NCI-H82 (cell line): ENCODE data around the gene VCPKMT.

ENCODE experiments used
- DNase-seq: peaks from one replicate; lab custom pipeline; 2025; lab: John Stamatoyannopoulos, UW

Gene VCPKMT

DNA sequence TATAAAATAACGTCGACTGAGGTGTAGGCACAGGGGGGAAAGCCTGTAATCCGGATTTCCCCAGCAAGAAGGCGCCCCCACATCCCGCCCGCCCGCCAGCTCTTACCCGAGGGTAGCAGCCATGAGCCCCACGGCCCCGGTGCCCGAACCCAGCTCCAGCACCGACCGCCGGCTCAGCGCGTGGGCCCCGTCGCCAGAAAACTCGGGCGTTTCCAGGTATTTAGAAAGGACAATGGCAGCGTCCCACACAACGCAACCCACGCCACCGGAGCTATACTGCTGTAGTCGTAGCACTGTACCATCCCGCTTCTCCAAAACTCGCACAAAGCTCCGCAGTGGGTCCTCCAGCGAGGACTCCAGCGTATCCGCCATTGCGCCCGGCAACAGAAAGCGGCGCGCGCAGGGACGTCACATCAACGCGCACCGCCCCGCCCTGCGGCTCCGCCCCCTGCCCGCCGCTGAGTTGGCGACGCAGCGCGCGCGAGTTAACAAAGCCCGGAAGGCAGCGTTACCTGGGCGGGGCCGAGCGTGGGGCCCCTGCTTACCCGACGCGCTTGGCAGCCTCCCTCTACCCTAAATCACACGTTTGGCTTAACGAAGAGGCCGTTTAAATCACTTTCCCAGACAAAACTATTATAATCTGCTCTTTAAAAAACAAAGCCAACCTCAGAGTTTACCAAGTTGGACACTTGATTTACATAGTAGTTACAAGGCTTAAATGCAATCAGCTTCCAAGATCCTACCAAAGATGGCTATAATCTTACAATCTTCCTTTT, at the start of gene VCPKMT:
Gene VCPKMT (minus strand): TSS at position 392 of the 776 bp plus-strand sequence. CDS start 20 bp downstream, at position 372.
- DNase-seq: peak; percentile 95

DNA sequence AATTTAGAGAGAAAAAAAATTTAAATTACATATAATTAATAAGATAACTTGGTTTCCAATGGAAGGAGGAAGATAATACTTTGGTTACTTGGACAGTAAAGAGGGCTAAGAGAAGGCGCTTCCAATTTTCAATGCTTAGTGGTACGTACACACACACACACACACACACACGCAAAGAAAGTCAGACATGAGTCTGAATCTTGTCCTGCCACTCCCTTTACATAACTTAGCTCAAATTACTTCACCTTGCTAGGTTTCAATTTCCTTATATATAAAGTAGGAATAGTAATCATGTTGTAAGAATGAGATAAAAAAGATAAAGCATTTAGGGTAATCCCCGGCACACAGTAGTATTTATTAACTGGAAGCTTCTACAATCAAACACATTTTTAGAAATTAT, 39.7 kb upstream of the VCPKMT start:
- DNase-seq: no peak

DNA sequence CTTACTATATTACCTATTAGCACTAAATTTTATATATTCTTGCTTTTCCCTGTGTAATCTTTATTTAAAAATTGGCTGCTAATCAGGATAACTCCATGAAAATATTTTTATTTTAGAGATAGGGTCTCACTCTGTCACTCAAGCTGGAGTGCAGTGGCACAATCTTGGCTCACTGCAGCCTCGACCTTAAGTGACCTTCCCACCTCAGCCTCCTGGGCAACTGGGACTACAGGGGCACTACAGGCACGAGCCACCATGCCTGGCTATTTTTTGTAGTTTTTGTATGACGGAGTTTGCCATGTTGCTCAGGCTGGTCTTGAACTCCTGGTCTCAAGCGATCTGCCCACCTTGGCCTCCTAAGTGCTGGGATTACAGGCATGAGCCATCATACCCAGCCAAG, 32.4 kb upstream of the VCPKMT start:
- DNase-seq: no peak

DNA sequence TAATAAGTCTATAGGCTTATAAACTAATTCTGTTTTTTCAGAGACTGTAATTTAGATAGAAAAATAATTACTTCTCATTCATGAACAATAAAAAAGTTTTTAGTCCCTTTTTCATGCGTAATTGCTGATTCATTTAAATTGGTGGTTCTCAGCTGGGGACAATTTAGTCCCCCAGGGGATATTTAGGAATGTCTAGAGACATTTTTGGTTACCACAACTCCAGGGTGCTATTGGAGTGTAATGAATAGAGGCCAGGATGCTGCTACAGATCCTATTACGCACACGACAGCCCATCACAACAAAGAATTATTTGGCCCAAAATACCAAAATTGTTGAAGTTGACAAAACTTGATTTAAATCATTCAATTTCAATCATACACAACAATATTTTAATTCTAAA, 22.8 kb upstream of the VCPKMT start:
- no peak for DNase-seq

DNA sequence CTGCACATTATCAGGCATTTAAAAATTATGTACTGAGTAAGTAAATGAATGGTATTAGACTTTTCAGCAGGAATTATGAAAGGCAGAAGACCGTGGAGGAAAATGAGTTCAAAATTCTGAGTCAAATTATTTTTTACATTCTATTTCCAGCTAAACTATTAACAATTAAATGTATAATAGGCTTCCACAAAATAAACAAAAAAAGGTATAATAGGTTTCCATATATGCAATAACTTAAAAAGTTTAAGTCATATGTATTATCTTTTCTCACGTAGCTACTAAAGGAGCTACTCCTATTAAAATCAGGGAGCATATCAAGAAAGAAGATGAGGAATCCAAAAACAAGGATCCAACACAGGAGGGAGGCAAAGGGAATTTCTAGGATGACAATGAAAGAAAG, 11.4 kb upstream of the VCPKMT start:
- DNase-seq: no peak

DNA sequence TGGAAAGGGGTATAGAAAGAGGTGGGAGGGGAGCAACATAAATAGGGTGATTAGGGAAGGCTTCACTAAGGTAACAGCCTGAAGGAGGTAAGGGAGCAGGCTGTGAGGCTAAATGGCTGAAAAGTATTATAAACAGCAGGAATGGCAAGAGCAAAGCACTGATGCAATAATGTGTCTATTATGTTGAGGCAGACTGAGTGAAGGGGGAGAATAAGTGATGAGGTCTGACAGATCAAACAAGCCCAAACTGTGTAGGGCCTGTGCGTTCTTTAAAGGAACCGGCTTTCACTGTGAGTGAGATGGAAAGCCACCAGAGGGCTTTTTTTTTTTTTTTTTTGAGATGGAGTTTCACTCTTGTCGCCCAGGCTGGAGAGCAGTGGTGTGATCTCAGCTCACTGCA, 6.7 kb upstream of the VCPKMT start:
- no peak for DNase-seq

DNA sequence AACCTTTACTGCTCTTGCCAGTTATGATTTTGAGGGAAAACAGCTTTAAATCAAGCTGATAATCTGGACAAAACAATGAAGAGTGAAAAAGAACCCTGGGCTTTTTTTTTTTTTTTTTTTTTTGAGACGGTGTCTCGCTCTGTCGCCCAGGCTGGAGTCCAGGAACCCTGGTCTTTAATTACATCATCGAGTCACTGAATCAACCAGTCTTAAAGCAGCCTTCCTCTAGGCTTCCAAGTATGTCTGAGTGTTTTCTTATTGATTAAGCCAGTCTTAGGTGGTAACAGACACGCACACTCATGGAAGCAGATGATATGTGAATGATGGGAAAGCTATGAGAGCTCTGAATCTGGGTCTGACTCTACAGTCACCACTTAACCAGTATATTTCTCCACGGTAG, 5.9 kb upstream of the VCPKMT start:
- peak; percentile 24 for DNase-seq

DNA sequence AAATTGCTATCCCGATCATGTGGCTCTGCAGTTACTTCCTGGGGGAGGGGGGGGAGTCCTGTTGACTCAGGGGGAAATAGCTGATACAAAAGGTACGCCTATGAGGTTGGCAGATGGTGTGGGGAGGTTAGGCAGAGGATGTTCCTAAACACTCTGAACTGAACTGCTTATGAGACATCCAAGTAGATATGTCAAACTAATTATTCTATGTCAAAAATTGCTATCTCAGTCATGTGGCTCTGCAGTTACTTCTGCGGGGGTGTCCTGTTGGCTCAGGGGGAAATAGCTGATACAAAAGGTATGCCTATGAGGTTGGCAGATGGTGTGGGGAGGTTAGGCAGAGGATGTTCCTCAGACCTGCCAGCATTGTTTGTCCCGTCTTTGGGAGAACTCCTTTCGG, 5.1 kb upstream of the VCPKMT start:
- DNase-seq: peak; percentile 73

DNA sequence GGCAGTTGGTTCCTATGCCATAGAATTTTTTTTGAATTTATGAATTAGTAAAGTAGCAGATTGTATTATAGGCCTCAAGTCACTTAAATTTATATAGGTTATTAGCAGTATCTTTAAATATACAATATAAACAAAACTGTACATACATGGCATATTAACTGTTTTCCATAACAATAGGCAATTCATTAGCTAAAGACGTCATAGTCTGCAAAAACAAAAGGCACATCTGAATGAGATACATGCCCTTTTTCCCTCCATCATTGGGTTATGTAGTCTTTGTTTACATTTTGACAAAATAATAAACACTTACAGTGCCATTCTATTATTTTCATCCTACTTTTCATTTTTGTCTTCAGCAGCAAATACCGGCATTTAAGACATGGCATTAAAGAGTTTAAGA, 1.1 kb upstream of the VCPKMT start:
- DNase-seq: no peak

DNA sequence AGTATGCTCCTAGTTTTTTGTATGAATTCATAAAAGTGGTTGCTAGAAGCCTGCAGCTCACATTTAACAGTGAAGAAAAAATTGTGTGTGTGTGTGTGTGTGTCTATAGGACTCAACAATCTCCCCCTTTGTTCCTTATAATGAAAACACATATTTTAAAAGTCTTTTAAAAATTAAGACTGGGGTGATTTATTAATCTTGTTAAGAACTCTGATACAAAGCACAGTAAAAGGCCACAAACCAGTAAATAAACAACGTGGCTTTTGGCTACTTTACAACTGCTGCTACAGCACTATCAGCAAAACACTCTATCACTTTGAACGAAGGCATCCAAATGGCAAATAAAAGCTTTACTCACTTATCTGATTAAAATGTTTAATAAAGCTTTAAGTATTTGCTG, 594 bp upstream of the VCPKMT start:
- peak; percentile 23 for DNase-seq

DNA sequence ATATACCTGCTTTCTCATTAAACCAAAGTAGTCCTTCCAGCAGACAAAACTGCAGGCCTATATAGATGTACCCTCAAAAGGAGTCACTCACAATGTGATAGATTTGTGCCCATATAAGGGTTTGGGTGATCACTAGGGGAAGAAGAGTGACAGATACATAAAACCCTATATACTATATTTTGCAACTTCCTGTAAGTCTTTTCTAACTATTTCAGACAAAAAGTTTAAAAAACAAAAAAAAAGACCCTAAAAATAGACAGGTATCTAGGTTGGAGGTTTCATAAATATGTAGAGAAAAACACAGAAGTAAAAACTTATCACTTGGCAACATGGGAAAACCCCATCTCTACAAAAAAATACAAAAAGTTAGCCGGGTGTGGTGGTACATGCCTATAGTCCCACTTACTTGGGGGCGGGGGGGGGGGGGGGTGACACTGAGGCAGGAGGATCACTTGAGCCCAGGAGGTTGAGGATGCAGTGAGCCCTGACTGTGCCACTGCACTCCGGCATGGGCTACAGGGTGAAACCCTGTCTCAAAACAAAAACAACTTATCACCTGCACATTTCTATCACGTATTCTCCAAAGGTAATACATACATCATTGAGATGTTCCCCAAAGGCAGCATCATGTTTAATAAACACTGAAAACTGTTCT, 2.9 kb downstream of the VCPKMT start:
- DNase-seq: no peak

DNA sequence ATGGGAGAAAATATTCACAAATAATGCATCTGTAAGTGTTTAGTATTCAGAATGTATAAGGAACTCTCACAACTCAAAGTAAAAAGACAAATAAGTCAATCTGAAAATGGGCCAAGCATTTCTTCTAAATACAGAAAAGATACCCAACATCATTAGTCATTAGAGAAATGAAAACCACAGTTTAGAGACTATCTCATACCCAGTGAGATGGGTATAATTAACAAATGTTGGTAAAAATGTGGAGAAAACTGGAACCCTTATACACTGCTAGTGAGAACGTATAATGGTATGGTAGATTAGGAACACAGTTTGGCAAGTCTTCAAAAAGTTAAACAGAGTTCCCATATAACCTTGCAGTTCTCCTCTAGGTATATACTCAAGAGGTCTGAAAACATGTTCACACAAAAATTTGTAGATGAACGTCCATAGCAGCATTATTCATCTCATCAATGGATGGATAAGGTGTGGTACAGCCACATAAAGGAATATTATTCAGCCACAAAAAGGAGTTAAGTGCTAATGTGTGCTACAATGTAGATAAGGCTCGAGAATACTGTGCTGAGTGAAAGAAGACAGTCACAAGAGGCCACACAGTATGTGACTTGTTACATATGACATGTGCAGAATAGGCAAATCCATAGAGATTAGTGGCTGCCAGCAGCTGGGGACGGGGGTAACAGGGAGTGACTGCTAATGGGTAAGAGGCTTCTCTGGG, 5.9 kb downstream of the VCPKMT start:
- no peak for DNase-seq

DNA sequence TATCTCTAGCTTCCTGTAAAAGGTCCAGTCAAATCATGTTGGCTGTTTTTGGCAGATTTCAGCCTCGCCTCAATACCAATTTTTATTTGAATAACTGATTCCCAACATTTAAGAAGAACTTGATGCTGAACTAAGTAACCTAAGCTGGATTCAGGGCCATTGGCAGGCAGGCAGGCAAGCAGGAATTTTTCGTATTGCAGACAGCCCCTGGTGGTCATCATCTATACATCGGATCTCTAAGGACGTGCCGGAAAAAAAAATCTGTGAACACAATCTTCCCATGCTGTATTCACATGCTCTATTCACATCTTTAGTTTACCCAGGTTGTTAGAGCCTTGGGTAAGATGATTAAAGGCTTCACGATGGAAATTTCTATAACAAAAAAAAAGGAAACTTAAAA, 7.0 kb downstream of the VCPKMT start:
- peak; percentile 41 for DNase-seq

DNA sequence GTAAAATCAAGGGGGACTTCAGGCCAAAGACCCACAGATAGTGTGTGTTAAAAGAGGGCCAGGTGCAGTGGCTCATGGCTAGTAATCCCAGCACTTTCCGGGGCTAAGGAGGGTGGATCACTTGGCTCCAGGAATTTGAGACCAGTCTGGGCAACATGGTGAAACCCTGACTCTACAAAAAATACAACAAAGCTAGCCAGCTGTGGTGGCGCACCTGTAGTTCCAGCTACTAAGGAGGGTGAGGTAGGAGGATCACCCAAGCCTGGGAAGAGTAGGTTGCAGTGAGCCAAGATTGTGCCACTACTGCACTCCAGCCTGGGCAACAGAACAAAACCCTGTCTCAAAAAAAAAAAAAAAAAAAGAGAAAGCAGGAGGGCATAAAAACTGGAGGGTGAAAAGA, 8.5 kb downstream of the VCPKMT start:
- DNase-seq: no peak

DNA sequence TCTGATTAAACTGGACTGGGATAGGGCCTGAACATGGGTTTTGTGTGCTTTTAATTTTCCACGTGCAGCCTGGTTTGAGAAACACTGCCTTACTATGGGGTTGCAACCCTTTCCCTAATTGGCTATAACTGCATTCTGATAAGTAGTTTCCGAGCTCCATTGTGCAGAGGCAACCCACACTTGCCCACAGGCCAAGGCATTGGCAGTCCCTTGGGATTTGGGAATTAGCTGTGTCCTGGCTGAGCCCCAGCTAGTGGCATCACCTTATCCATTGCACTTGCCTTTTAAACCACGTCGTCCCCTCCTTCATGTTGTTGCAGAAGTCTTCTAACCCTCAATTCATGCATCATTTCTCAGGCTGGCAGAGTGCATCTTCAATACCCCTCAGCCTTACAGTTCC, 10.2 kb downstream of the VCPKMT start:
- peak; percentile 71 for DNase-seq

DNA sequence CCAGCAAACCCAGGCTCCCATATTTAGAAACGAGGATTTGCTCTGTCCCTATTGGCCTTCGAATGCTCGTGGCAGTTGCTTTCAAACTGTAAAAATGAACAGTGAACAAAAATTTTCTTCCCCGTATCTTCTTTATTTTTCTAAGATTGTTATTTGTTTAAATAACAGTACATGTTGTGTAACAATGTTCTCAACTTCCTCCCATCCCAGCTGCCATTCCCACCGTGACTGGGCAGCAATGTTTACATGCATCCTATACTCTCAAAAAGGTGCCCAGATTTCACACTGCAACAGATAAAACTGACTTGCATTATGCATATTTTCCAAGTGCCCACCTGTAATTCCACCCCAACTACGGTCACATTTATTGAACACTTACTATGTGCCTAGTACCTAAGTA, 12.8 kb downstream of the VCPKMT start:
- no peak for DNase-seq

DNA sequence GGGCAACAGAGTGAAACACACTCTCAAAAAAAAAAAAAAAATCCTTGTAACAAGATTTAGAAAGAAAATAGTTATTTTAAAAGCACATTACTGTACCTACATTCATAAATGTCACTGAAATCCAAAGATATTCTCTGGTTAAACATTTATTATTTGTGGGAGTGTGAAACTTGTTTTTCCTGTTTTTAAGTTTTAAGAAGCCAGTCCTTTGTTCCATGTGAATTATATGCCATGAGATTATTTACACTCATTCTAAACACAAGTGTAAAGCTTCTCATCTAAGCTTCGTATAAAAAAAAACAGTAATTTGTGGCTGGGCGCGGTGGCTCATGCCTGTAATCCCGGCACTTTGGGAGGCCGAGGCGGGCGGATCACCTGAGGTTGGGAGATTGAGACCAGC, 15.0 kb downstream of the VCPKMT start:
- no peak for DNase-seq

DNA sequence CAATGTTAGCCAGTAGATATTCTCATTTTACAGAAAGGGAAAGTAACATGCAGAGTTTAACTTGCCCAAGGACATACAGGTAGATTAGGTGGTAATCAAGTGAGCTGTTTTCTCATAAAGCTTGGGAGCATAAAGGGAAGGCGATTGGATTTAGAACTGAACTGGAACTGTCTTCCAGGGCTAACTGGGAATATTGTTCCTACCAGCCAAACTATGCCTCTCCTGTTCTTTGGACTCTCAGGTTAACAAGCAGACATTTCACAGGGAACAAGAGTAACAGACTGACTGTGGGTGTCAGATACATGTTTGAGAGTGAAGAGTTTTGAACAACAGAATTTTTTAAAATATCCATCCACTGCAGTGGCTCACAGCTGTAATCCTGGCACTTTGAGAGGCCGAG, 15.6 kb downstream of the VCPKMT start:
- DNase-seq: no peak

DNA sequence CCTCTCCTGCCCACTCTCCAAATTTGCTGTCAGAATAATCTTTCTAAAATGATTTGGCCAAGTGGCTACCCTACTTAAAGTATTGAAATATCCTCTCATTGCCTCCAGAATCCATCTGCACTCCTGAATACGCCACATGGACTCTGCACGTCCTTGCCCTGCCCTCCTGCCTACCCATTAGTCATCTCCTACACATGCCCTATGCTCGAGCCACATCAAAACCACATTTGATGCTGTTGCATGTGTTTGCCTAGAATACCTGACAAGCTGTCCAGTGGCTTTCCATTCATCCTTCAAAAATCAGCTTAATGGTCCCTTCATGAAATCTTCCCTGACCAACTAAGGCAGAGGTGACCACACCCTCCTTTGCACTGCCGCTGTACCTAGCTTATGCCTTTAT, 17.0 kb downstream of the VCPKMT start:
- no peak for DNase-seq

DNA sequence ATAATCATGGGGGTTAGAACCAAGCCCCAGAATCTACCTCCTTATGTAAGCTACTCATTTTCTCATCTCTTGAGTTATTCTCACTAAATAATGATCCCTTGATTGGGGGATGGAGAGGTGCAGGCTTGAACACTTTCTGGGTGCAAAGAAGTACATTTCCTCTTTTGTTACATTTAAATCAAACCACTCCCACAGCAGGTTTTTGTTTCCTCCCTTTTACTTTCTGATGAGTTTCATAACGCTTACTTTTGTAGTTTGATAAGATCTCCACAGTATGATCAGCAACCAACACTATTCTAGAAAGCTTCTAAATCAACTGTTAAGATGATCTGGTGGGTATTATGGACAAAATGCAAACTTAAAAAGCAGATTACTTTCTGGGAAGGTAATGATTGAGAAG, 20.5 kb downstream of the VCPKMT start:
- no peak for DNase-seq

DNA sequence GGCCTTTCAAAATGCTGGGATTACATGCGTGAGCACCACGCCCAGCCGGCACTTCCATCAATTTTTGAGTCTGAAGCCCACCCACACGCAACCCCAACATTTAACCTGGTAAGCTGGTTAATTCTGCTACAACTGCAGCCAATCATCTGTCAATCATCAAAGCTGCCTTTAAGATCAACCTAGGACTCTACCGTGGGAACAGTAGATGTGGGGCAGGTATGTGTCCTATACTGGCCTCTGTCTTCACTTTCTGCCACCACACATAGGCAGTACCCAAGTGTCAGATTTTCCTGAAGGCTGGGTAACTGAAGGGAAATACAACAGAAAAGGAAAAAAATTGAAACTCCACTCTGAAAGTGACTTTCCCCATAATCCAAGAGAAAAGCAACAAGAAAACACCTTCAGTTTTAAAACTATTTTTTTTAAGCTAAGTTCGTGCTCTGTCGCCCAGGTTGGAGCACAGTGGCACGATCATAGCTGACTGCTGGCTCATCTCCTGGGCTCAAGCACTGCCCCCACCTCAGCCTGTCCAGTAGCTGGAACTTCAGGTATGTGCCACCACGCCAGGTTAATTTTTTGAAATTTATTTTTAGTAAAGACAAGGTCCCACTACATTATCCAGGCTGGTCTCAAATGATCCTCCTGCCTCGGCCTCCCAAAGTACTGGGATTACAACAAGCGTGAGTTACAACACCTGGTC, 22.2 kb downstream of the VCPKMT start:
- DNase-seq: peak; percentile 46

DNA sequence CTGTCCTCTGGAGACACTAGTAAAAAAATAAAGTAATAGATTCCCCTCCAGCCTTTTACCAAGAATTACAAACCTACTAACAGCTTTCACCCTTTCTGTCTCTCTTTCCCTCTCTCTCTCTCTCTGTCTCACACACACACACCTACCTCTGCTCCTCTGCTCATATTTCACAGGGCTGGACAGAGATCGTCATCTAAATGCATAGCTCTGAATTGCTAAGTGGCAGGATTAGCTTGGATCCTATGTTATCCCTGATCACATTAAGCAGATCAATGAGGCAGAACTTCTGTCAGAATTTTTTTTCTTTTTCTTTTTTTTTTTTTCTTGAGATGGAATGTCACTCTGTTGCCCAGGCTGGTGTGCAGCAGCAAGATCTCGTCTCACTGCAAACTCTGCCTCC, 22.9 kb downstream of the VCPKMT start:
- DNase-seq: peak; percentile 93
